ENCODE data around the gene POC1A. TPM values are rescaled to one million over a fixed set of nuclear protein-coding genes. Genes with fewer than 3 reads are reported as not detected.

The POC1A gene
- total RNA-seq (2.4 and 2.8 TPM in 2 replicates), polyA plus RNA-seq (1.4 and 1.7 TPM in 2 replicates), polyA minus RNA-seq (1.8 and 1.9 TPM in 2 replicates)
- 1.3 TPM for total RNA-seq (2013)

- Histone ChIP-seq H3K4me3 (ENCODE audit: control extremely low read depth in 1 of 5, extremely low read depth in 1 of 5, insufficient read depth in 1 of 5, low read depth in 2 of 5, low read length in 4 of 5) (peak within 1 kb of the TSS; percentile 73 to 93 (median 92)), H3K9me3 (ENCODE audit: control extremely low read depth in 1 of 3, control insufficient read depth in 2 of 3, insufficient read depth in 1 of 3, low read length in 2 of 3) (no peaks in the 10 kb centered on the region), H4K20me1 (ENCODE audit: control insufficient read depth, insufficient read depth, low read length, poor library complexity, severe bottlenecking) (no peaks in the 10 kb centered on the region), H3K36me3 (replicated peaks in 1 of 2; ENCODE audit: control extremely low read depth in 1 of 2, control insufficient read depth in 1 of 2, extremely low read depth in 1 of 2, insufficient read depth in 2 of 2, low read length in 1 of 2) (no peaks in the 10 kb centered on the region), H3K4me1 (ENCODE audit: control insufficient read depth in 2 of 2, insufficient read depth in 2 of 2, low read length in 2 of 2) (peaks cover 4 to 15% of the 10 kb centered on the region in 2 donors), H2AFZ (ENCODE audit: insufficient read depth, low read depth, low read length, poor library complexity, severe bottlenecking) (peak within 1 kb of the TSS; percentile 98), H3K27me3 (replicated peaks in 1 of 4; ENCODE audit: control extremely low read depth in 1 of 4, control insufficient read depth in 3 of 4, insufficient read depth in 4 of 4, low read length in 3 of 4) (no peaks in the 10 kb centered on the region), H3K9ac (ENCODE audit: low read length) (peak within 1 kb of the TSS; percentile 86), H3K27ac (ENCODE audit: low read length in 2 of 2) (peak within 1 kb of the TSS; percentile 79 to 81), H3K79me2 (ENCODE audit: control insufficient read depth, insufficient read depth, low read length) (no peaks in the 10 kb centered on the region), H3K4me2 (replicated peaks; ENCODE audit: low read depth, low read length, poor library complexity, severe bottlenecking) (peak within 1 kb of the TSS; percentile 96)
- TF ChIP-seq EZH2 (IDR thresholded peaks at IDR 0.05; ENCODE audit: borderline replicate concordance, insufficient read depth, low read depth, low read length, poor library complexity, severe bottlenecking), result no peak
- TF ChIP-seq, protein P1, sequence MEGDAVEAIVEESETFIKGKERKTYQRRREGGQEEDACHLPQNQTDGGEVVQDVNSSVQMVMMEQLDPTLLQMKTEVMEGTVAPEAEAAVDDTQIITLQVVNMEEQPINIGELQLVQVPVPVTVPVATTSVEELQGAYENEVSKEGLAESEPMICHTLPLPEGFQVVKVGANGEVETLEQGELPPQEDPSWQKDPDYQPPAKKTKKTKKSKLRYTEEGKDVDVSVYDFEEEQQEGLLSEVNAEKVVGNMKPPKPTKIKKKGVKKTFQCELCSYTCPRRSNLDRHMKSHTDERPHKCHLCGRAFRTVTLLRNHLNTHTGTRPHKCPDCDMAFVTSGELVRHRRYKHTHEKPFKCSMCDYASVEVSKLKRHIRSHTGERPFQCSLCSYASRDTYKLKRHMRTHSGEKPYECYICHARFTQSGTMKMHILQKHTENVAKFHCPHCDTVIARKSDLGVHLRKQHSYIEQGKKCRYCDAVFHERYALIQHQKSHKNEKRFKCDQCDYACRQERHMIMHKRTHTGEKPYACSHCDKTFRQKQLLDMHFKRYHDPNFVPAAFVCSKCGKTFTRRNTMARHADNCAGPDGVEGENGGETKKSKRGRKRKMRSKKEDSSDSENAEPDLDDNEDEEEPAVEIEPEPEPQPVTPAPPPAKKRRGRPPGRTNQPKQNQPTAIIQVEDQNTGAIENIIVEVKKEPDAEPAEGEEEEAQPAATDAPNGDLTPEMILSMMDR (IDR thresholded peaks at IDR 0.05), result peak; percentile 13
- intact Hi-C loops (cut with micrococcal nuclease), result loop anchor here (1.0 kb wide), 6 partner anchors 44 to 212 kb away; partner anchors contain the start of genes ALAS1, PARP3, TLR9 and WDR82
- CTCF ChIA-PET, result interaction anchor here (0.5 to 2.7 kb wide), 9 partner anchors 10 to 181 kb away, joined by 3 to 17 read pairs (median 5); partner anchors contain the start of genes ABHD14B, DUSP7 and RPL29
- Mint-ChIP-seq H3K27ac (peak within 1 kb of the TSS; percentile 98), H3K9me3 (ENCODE audit: insufficient read depth) (no peaks in the 10 kb centered on the region), H3K4me3 (peak within 1 kb of the TSS; percentile 98), H3K4me1 (peaks cover 14% of the 10 kb centered on the region), H3K27me3 (no peaks in the 10 kb centered on the region)
- POLR2A ChIA-PET, result interaction anchor here (0.6 to 1.5 kb wide), 10 partner anchors 43 to 1817 kb away, joined by 3 to 12 read pairs (median 4); partner anchors contain the start of genes ABHD14A, ALAS1, GLYCTK and RPL29
- ATAC-seq (ENCODE audit: low read depth) (peak; percentile 85), DNase-seq (peak; percentile 91)
- under 1% methylated on average over 82 of the region's 83 CpGs for WGBS (ENCODE audit: insufficient coverage)
These were observed at the start of gene POC1A for GRCh38 chr3:52154135-52155094. POC1A (minus strand) TSS chr3:52154423; CDS start chr3:52154372, 51 bp downstream.
